ENCODE results near the gene DCBLD1. TPM values are rescaled to one million over a fixed set of nuclear protein-coding genes. Genes with fewer than 3 reads are reported as not detected.

Gene DCBLD1
- total and polyA plus RNA-seq, 2 of the 13 experiments (the other 11 are each of a cell fraction or from before 2014, with no cell fraction given) = 23.2 to 41.5 TPM

- in situ Hi-C loops (cut with HindIII; ENCODE audit: extremely low pct_ligation_motif_present, low pct_unique_long_range_greater_than_20kb) = no loop called here
- Histone ChIP-seq H3K4me1 (ENCODE audit: insufficient read depth, low read length) (no peaks in the 10 kb centered on the region), H2AFZ (ENCODE audit: low read length) (no peak overlapping the region), H3K79me2 (ENCODE audit: insufficient read depth, low read length) (no peaks in the 10 kb centered on the region), H3K4me2 (ENCODE audit: low read depth, low read length) (no peak overlapping the region), H3K36me3 (replicated peaks in 1 of 2; ENCODE audit: control insufficient read depth in 1 of 2, insufficient read depth in 2 of 2, low read length in 2 of 2) (peaks cover 20 to 49% of the 10 kb centered on the region in 2 experiments), H3K4me3 (replicated peaks in 1 of 3; ENCODE audit: insufficient read depth in 1 of 3, low read depth in 2 of 3, low read length in 3 of 3) (no peak overlapping the region), H3K9ac (ENCODE audit: insufficient read depth, low read depth, low read length) (no peak overlapping the region), H3K27me3 (ENCODE audit: control insufficient read depth in 1 of 2, insufficient read depth in 2 of 2, low read length in 2 of 2) (no peaks in the 10 kb centered on the region), H3K27ac (ENCODE audit: extremely low read length, insufficient read depth, low read length) (no peak overlapping the region), H4K20me1 (ENCODE audit: insufficient read depth, low read length) (no peaks in the 10 kb centered on the region), H3K9me3 (ENCODE audit: low read length) (no peaks in the 10 kb centered on the region)
- 96% methylated on average over 5 of the region's 5 CpGs for WGBS (ENCODE audit: low lambda C conversion rate)
- no peak for FAIRE-seq
- ChIA-PET POLR2A (no interaction called here), CTCF (ENCODE audit: low intra/inter-chr PET ratio, low total read pairs) (no interaction called here)
- no peak for ATAC-seq
- DNase-seq (ENCODE audit: low spot score) = no peak
- intact Hi-C loops (cut with micrococcal nuclease; ENCODE audit: unreplicated experiment) = no loop called here
- TF ChIP-seq ZNF414 (CRISPR knock-in tag; IDR thresholded peaks at IDR 0.05) (no peak), ZNF780A (CRISPR knock-in tag; IDR thresholded peaks at IDR 0.05) (no peak), MAFK (conservative IDR thresholded peaks at IDR 0.05 in 1 of 2, IDR thresholded peaks at IDR 0.05 in 1 of 2; ENCODE audit: low read length in 2 of 2) (0 out of 4 replicates have a peak, but pooled peaks of 1 of the 2 experiments have one; percentile 31)
- BruUV-seq (replicated peaks) = no TSS peak
These were observed 49.6 kb downstream of the DCBLD1 start for GRCh38 chr6:117531809-117532725.

- H3K4me2 ChIP-seq (ENCODE audit: low read depth, low read length) = no peak overlapping the region
- H2AFZ ChIP-seq (ENCODE audit: low read length) = no peak overlapping the region
- no peaks in the 10 kb centered on the region for H3K27me3 ChIP-seq (ENCODE audit: control insufficient read depth in 1 of 2, insufficient read depth in 2 of 2, low read length in 2 of 2)
- POLR2A ChIA-PET = no interaction called here
- H3K36me3 ChIP-seq (replicated peaks in 1 of 2; ENCODE audit: control insufficient read depth in 1 of 2, insufficient read depth in 2 of 2, low read length in 2 of 2) = peaks cover 23 to 57% of the 10 kb centered on the region in 2 experiments
- in situ Hi-C loops (cut with HindIII; ENCODE audit: extremely low pct_ligation_motif_present, low pct_unique_long_range_greater_than_20kb) = no loop called here
- H4K20me1 ChIP-seq (ENCODE audit: insufficient read depth, low read length) = no peaks in the 10 kb centered on the region
- DNase-seq (ENCODE audit: low spot score) (no peak), ATAC-seq (no peak), FAIRE-seq (no peak)
- whole genome bisulfite sequencing (ENCODE audit: low lambda C conversion rate) = 97% methylated on average over 4 of the region's 4 CpGs
- H3K9me3 ChIP-seq (ENCODE audit: low read length) = no peaks in the 10 kb centered on the region
- H3K27ac ChIP-seq (ENCODE audit: extremely low read length, insufficient read depth, low read length) = no peak overlapping the region
- H3K4me1 ChIP-seq (ENCODE audit: insufficient read depth, low read length) = no peaks in the 10 kb centered on the region
- intact Hi-C loops (cut with micrococcal nuclease; ENCODE audit: unreplicated experiment) = no loop called here
- TF ChIP-seq ZNF773 (CRISPR knock-in tag; IDR thresholded peaks at IDR 0.05; ENCODE audit: borderline replicate concordance) (0 out of 2 replicates have a peak, but pooled peaks have one; percentile 27), ZNF468 (CRISPR knock-in tag; IDR thresholded peaks at IDR 0.05) (no peak)
- H3K9ac ChIP-seq (ENCODE audit: insufficient read depth, low read depth, low read length) = no peak overlapping the region
- H3K79me2 ChIP-seq (ENCODE audit: insufficient read depth, low read length) = no peaks in the 10 kb centered on the region
- no peak overlapping the region for H3K4me3 ChIP-seq (replicated peaks in 1 of 3; ENCODE audit: insufficient read depth in 1 of 3, low read depth in 2 of 3, low read length in 3 of 3)
- CTCF ChIA-PET (ENCODE audit: low intra/inter-chr PET ratio, low total read pairs) = no interaction called here
- no TSS peak for BruUV-seq (replicated peaks)
These were observed 51.3 kb downstream of the DCBLD1 start for GRCh38 chr6:117533775-117534174.
